Measurements from ENCODE around the gene RXFP2.
A peak's percentile ranks its signal among the peaks of the same experiment; 100 is the strongest.

Gene RXFP2

GRCh38 chr13:31739226-31739625 is at the start of gene RXFP2:
RXFP2 (plus strand) TSS chr13:31739526; CDS start chr13:31739613, 87 bp downstream.
- DNase-seq: no peak

- no peak for DNase-seq
Measured at GRCh38 chr13:31697290-31697689, 42.0 kb upstream of the RXFP2 start.

DNA sequence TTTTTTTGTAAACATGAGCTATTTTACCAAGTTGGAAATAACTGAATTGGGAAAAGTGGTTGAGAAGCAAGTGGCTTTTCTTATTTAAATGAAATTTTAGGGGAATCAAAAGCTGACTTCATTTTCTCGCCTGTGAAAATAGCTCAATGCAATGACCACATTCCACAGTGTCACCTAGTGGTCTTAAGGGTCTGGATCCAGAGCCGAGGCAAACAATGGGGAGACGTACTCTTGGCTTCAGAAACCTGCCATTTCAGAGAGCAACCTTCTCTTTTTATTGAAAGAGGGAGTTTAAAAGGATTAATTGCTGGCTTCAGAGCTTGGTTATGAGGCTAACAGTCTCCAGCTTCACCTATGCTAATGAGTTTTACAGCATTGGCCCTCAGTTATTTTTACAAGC is 39.7 kb upstream of the RXFP2 start:
- no peak for DNase-seq

DNA sequence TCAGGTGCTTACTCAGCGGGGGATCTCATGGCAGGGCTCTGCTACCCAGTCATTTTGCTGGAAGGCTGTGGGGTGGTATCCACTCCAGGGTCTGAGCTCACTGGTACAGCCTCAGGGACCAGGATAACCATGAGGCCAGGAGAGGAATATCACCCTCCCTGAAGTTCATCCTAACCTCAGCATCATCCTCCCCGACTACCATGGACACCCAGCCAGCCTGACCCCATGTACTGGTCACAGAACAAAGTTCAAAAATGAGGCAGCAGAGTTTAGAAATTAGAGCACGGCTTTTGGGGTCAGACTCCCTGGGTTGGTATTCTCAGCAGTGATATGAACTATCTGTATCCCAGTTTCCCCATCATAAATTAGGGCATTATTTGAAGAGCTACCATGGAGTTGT is 35.5 kb upstream of the RXFP2 start:
- no peak for DNase-seq

GRCh38 chr13:31706105-31706504 is 33.2 kb upstream of the RXFP2 start:
- no peak for DNase-seq

- no peak for DNase-seq
Measured at GRCh38 chr13:31717583-31717982, 21.7 kb upstream of the RXFP2 start.

DNA sequence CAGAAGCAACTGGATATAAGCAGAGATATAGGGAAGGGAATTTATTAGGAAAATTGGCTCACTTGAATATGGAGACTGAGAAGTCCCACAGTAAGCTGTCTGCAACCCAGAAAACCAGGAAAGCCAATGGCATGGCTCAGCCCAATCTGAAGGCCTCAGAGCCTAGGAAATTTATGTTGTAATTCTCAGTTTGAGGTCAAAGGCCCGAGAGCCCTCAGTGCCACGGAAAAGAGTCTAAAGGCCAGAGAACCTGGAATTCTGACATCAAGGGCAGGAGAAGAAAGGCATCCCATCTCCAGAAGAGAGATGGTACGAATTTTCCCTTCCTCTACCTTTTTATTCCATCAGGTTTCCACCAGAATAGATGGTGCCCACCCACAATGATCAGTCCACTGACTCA is 20.1 kb upstream of the RXFP2 start:
- no peak for DNase-seq

DNA sequence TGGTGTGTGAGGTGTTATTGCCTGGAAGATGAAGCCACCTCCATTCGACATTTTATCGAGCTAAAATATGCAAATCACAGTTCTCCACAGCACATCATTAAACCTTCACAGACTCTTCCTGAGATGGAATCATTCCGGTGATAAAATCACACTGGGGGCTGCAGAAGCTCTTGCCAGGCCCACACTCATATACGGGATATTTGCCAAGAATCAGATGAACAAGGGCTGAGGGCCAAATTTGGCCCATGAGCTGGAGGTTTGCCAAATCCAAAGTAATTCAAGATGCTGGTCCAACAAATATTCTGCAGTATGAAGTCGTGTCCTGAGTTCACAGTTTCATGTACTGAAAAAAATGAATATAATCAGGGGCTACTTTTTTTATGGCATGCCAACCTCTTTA is 16.7 kb upstream of the RXFP2 start:
- DNase-seq: no peak

GRCh38 chr13:31725841-31726240 is 13.5 kb upstream of the RXFP2 start:
- DNase-seq: no peak

DNA sequence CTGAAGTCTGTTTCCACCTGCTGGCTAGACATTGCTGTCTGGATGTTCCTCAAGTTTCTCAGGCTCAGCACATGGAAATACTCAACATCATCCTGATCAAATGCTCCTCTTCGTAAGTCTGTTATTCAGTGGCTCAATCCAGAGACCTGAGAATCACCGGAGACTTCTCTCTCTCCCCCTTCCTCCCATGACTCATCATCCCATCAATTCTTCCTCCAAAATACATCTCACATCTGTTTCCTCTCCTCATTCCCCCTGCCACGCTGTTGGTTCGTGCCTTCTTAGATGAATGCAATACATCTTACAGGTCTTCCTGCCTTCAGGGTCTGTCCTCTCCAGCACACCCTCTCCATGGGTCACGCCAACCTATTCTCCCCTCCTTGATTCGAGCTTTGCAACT is 7.4 kb upstream of the RXFP2 start:
- no peak for DNase-seq

- no peak for DNase-seq
Measured at GRCh38 chr13:31733066-31733465, 6.3 kb upstream of the RXFP2 start.

DNA sequence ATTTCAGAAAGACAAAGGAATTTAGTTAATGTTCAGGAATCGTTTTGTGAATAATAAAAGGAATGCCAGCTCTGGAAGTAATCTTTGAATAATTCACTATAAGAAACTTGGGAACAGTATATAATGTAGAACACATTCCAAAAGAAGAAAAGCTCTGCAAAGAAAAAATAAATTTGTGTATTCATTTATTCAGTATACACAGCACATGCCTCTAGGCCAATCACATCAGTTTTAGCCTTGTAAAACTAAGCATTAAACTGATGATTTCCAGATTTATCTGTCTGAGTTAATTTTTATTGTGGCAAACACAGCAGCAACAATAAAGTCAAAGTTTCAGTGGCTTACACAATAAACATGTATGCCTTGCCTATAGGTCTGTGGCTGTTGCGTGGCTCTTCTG is 5.7 kb upstream of the RXFP2 start:
- DNase-seq: no peak

DNA sequence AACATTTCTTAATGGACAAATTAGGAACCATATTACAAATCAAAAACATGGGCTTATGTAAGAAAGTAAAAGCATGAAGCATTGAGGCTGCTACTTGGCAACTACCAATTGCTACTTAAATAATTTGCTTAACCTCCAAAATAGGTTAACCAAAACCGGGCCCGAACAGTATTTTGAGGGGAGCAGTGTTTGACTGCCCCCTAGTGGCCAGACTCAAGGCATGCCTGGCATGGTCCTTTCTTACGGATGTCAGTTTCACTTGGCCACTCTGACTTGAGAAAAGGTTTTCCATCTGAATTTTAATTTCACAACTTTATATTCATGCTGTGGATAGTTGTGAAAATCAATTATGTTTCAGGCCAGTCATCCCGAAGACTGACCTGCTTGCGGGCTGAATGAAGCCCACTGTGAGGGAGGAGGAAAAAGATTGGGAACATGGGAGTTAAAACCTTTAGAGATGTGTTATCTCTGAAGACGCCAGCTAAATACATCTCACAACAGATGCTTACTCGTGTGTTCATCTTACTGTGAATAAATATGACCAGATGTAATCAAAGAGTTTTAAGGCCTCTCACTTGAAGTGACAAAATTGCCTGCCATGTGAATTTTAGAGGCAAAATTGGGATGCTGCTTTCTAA is 2.9 kb downstream of the RXFP2 start:
- DNase-seq: peak; percentile 17

- DNase-seq: no peak
Measured at GRCh38 chr13:31747291-31747690, 8.0 kb downstream of the RXFP2 start.

- DNase-seq: no peak
Measured at GRCh38 chr13:31747966-31748365, 8.6 kb downstream of the RXFP2 start.

- no peak for DNase-seq
Measured at GRCh38 chr13:31749929-31750328, 10.6 kb downstream of the RXFP2 start.

- DNase-seq: no peak
Measured at GRCh38 chr13:31755211-31755610, 15.9 kb downstream of the RXFP2 start.

- no peak for DNase-seq
Measured at GRCh38 chr13:31755803-31756212, 16.5 kb downstream of the RXFP2 start.

GRCh38 chr13:31756346-31756745 is 17.0 kb downstream of the RXFP2 start:
- no peak for DNase-seq

DNA sequence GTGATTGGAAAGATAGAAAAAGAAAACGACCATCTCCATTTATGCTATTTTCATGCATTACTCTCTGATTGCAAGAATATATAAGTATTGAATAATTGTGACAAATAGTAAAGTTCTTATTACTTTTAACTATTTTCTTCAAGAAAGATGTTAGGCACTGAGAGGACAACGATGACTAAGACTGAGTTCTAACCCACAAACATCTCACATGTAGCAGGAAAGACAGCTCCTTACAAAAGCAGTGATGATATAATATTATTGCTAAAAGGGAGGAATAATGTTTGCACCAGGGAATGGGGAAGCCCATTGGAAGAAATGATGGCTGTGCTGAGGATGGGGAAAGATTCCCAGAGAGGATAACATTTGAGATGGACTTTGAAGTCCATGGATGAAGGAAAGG is 22.6 kb downstream of the RXFP2 start:
- DNase-seq: no peak

DNA sequence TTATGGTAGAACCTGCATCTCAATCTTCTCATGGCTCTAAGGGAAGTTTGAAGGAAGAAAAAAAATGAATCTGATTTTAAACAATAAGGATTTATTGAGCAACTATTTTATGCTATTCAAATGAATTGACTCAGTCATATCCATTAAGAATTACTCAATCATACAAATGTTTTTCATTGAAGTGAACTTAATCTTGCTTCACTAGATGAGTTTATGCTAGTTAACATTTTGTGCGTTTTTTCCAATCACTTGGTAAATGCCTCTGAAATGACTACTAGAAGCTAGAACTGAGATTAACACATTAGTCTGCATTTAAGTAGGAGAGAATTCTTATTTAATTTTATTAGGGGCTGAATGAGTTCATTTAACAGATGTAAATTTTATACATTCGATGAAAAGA is 25.2 kb downstream of the RXFP2 start:
- no peak for DNase-seq

DNA sequence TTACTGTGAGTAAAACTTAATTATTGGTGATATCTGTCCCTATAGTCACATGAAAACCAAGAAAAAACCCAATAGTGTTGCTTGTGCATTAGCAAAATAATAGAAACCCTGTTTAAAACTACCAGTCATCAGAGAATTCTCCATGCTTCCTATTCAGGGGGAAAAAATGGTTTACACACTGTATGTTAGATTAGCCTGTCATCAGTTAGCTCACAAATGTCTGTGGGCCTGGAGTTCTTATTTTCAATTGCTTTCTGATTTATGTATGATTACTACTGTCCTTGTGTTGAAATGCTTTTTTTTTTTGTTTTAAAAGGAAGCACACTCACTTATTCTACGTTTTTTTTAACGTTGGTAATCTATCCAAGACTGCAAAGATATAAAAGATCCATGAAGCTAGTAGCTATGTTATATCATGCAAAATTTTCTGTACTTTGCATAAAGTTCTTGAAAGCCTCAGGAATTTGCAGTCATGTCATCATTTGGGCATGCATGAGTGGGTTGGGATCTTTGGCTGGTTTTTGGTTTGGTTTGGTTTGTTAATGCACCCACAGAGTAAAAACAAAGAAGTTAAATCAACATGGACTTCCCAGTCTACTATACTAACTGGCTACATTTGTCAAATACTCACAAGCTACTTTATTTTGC is 25.9 kb downstream of the RXFP2 start:
- DNase-seq: no peak

- DNase-seq: no peak
Measured at GRCh38 chr13:31767175-31767900, 28.0 kb downstream of the RXFP2 start.

DNA sequence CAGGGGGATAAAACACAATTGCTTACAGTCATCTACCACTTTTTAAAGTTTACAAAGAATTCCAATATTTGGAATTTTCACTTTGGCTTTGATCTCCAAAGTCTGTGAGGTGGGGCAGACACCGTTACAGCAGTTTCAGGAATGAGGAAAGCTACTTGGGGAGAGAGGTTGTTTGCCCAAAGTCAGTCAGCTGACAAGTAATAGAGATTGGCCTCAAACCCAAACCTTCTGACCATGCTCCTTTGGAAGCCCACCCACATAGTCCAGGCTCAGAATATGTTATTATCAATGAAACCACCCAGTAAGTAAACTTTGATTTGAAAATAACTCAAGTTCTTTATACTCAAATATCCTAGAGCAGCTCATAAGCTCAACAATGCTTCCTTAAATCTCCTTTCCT is 29.0 kb downstream of the RXFP2 start:
- DNase-seq: no peak
